22Rv1 (cell line): ENCODE results near the gene HOXB2.

ENCODE experiments used
- CTCF ChIP-seq: fragments of 450-650 bp; IDR thresholded peaks from 2 replicates; pipeline ENCODE4 v1.5.1; 2017; ENCODE audit warnings: mild to moderate bottlenecking
- ZFX ChIP-seq: fragments of 450-650 bp; IDR thresholded peaks from 2 replicates; pipeline ENCODE4 v1.6.1; 2017; ENCODE audit warnings: antibody characterized with exemption, borderline replicate concordance

- no peak for TF ChIP-seq CTCF
- TF ChIP-seq ZFX: no peak
Observed at GRCh38 chr17:48494335-48494734, 50.6 kb downstream of the HOXB2 start.
